Measurements from ENCODE around the gene WNT11. TPM values are rescaled to one million over a fixed set of nuclear protein-coding genes. Genes with fewer than 3 reads are reported as not detected.

The WNT11 gene
- total RNA-seq, 1 experiment from 2014 or later = 26.8 TPM

- no peaks in the 10 kb centered on the region for H3K27me3 ChIP-seq
These were observed 27.1 kb upstream of the WNT11 start for GRCh38 chr11:76233196-76233921.

GRCh38 chr11:76232026-76232665 lies 25.8 kb upstream of the WNT11 start:
- no peaks in the 10 kb centered on the region for H3K27me3 ChIP-seq
- H3K9me3 ChIP-seq (replicated peaks) = no peaks in the 10 kb centered on the region
- H3K4me1 ChIP-seq = 0 out of 2 replicates have a peak, but pooled peaks cover 9% of the 10 kb centered on the region
- DNase-seq = peak in 1 of 2 experiments; percentile 54
- H3K27ac ChIP-seq = no peak overlapping the region
- no peaks in the 10 kb centered on the region for H3K36me3 ChIP-seq
- H3K4me3 ChIP-seq = no peak overlapping the region

More at GRCh38 chr11:76233196-76233921, 27.1 kb upstream of the WNT11 start:
- Histone ChIP-seq H3K9me3 (replicated peaks) (no peaks in the 10 kb centered on the region), H3K36me3 (no peaks in the 10 kb centered on the region), H3K27ac (peak overlapping the region; percentile 71; the same call in 1 of the 2 replicates), H3K4me1 (peaks cover 13% of the 10 kb centered on the region; the same call in 1 of the 2 replicates), H3K4me3 (peak overlapping the region; percentile 81; the same call in 1 of the 2 replicates)
- no peak for DNase-seq

GRCh38 chr11:76231121-76231738 lies 24.9 kb upstream of the WNT11 start:
- DNase-seq = no peak
- Histone ChIP-seq H3K4me1 (0 out of 2 replicates have a peak, but pooled peaks cover 9% of the 10 kb centered on the region), H3K4me3 (no peak overlapping the region), H3K9me3 (replicated peaks) (no peaks in the 10 kb centered on the region), H3K27me3 (no peaks in the 10 kb centered on the region), H3K27ac (no peak overlapping the region), H3K36me3 (no peaks in the 10 kb centered on the region)

GRCh38 chr11:76230392-76230791 lies 24.1 kb upstream of the WNT11 start:
- no peaks in the 10 kb centered on the region for H3K9me3 ChIP-seq (replicated peaks)
- H3K27ac ChIP-seq = no peak overlapping the region
- H3K27me3 ChIP-seq = no peaks in the 10 kb centered on the region
- no peaks in the 10 kb centered on the region for H3K36me3 ChIP-seq
- DNase-seq = no peak
- H3K4me1 ChIP-seq = 0 out of 2 replicates have a peak, but pooled peaks cover 9% of the 10 kb centered on the region
- no peak overlapping the region for H3K4me3 ChIP-seq

GRCh38 chr11:76229690-76230240 lies 23.5 kb upstream of the WNT11 start:
- Histone ChIP-seq H3K4me1 (0 out of 2 replicates have a peak, but pooled peaks cover 9% of the 10 kb centered on the region), H3K9me3 (replicated peaks) (no peaks in the 10 kb centered on the region), H3K27me3 (no peaks in the 10 kb centered on the region), H3K36me3 (no peaks in the 10 kb centered on the region), H3K27ac (no peak overlapping the region), H3K4me3 (no peak overlapping the region)
- DNase-seq = no peak

GRCh38 chr11:76228875-76229149 lies 22.5 kb upstream of the WNT11 start:
- Histone ChIP-seq H3K27ac (no peak overlapping the region), H3K4me1 (0 out of 2 replicates have a peak, but pooled peaks cover 7% of the 10 kb centered on the region), H3K36me3 (no peaks in the 10 kb centered on the region), H3K9me3 (replicated peaks) (no peaks in the 10 kb centered on the region), H3K27me3 (no peaks in the 10 kb centered on the region), H3K4me3 (no peak overlapping the region)
- DNase-seq = no peak

- no peak overlapping the region for H3K27ac ChIP-seq
- H3K27me3 ChIP-seq = no peaks in the 10 kb centered on the region
- H3K36me3 ChIP-seq = no peaks in the 10 kb centered on the region
- H3K4me1 ChIP-seq = 0 out of 2 replicates have a peak, but pooled peaks cover 4% of the 10 kb centered on the region
- H3K4me3 ChIP-seq = no peak overlapping the region
- DNase-seq = no peak
- H3K9me3 ChIP-seq (replicated peaks) = no peaks in the 10 kb centered on the region
These were observed 22.0 kb upstream of the WNT11 start for GRCh38 chr11:76228071-76228874.

- Histone ChIP-seq H3K27ac (no peak overlapping the region), H3K36me3 (no peaks in the 10 kb centered on the region), H3K9me3 (replicated peaks) (no peaks in the 10 kb centered on the region), H3K4me1 (no peaks in the 10 kb centered on the region), H3K4me3 (no peak overlapping the region), H3K27me3 (no peaks in the 10 kb centered on the region)
- no peak for DNase-seq
These were observed 20.3 kb upstream of the WNT11 start for GRCh38 chr11:76226626-76227025.

- no peaks in the 10 kb centered on the region for H3K4me1 ChIP-seq
- no peak overlapping the region for H3K4me3 ChIP-seq
- H3K36me3 ChIP-seq = no peaks in the 10 kb centered on the region
- DNase-seq = no peak
- H3K27me3 ChIP-seq = no peaks in the 10 kb centered on the region
- H3K9me3 ChIP-seq (replicated peaks) = no peaks in the 10 kb centered on the region
- no peak overlapping the region for H3K27ac ChIP-seq
These were observed 18.9 kb upstream of the WNT11 start for GRCh38 chr11:76225122-76225611.

GRCh38 chr11:76224461-76225121 lies 18.3 kb upstream of the WNT11 start:
- Histone ChIP-seq H3K27ac (no peak overlapping the region), H3K4me3 (no peak overlapping the region), H3K27me3 (no peaks in the 10 kb centered on the region), H3K9me3 (replicated peaks) (no peaks in the 10 kb centered on the region), H3K36me3 (no peaks in the 10 kb centered on the region), H3K4me1 (no peaks in the 10 kb centered on the region)
- DNase-seq = no peak

- Histone ChIP-seq H3K4me1 (no peaks in the 10 kb centered on the region), H3K4me3 (no peak overlapping the region), H3K9me3 (replicated peaks) (no peaks in the 10 kb centered on the region), H3K27ac (no peak overlapping the region), H3K27me3 (no peaks in the 10 kb centered on the region), H3K36me3 (no peaks in the 10 kb centered on the region)
- DNase-seq = no peak
These were observed 15.1 kb upstream of the WNT11 start for GRCh38 chr11:76221365-76221764.

- Histone ChIP-seq H3K4me1 (no peaks in the 10 kb centered on the region), H3K4me3 (no peak overlapping the region), H3K27me3 (no peaks in the 10 kb centered on the region), H3K27ac (no peak overlapping the region), H3K36me3 (no peaks in the 10 kb centered on the region), H3K9me3 (replicated peaks) (no peaks in the 10 kb centered on the region)
- DNase-seq = no peak
These were observed 12.9 kb upstream of the WNT11 start for GRCh38 chr11:76219243-76219642.

- Histone ChIP-seq H3K27me3 (no peaks in the 10 kb centered on the region), H3K9me3 (replicated peaks) (no peaks in the 10 kb centered on the region), H3K4me1 (no peaks in the 10 kb centered on the region), H3K36me3 (no peaks in the 10 kb centered on the region), H3K27ac (no peak overlapping the region), H3K4me3 (no peak overlapping the region)
- DNase-seq = no peak
These were observed 12.3 kb upstream of the WNT11 start for GRCh38 chr11:76218449-76219178.

All from SJCRH30 (cell line).